Cerebellar nuclear complex (tissue), 1 donor: ENCODE results near the gene CLEC16A.

Experiments used
- DNase-seq, 2 experiments: peaks; one replicate each; lab custom pipeline; 2025; lab: John Stamatoyannopoulos, UW

The CLEC16A gene

GRCh38 chr16:11015607-11016006, 71.2 kb downstream of the CLEC16A start:
- no peak for DNase-seq

GRCh38 chr16:11016524-11016988, 72.2 kb downstream of the CLEC16A start:
- DNase-seq, result no peak

GRCh38 chr16:11016993-11017392, 72.6 kb downstream of the CLEC16A start:
- DNase-seq, result no peak

- DNase-seq, result no peak
These were observed 73.1 kb downstream of the CLEC16A start for GRCh38 chr16:11017499-11017898.

- no peak for DNase-seq
These were observed 76.0 kb downstream of the CLEC16A start for GRCh38 chr16:11020388-11020787.

GRCh38 chr16:11020792-11021551, 76.6 kb downstream of the CLEC16A start:
- no peak for DNase-seq

- no peak for DNase-seq
These were observed 77.6 kb downstream of the CLEC16A start for GRCh38 chr16:11022002-11022401.

- no peak for DNase-seq
These were observed 79.1 kb downstream of the CLEC16A start for GRCh38 chr16:11023262-11024039.

GRCh38 chr16:11024333-11025053, 80.1 kb downstream of the CLEC16A start:
- no peak for DNase-seq

GRCh38 chr16:11025120-11025531, 80.8 kb downstream of the CLEC16A start:
- DNase-seq, result no peak

- DNase-seq, result no peak
These were observed 85.6 kb downstream of the CLEC16A start for GRCh38 chr16:11029948-11030347.

- peak in 1 of 2 experiments; percentile 2 for DNase-seq
These were observed 86.7 kb downstream of the CLEC16A start for GRCh38 chr16:11030990-11031510.

GRCh38 chr16:11032000-11032921, 87.9 kb downstream of the CLEC16A start:
- no peak for DNase-seq

GRCh38 chr16:11032922-11033291, 88.5 kb downstream of the CLEC16A start:
- DNase-seq, result no peak

GRCh38 chr16:11033629-11034420, 89.5 kb downstream of the CLEC16A start:
- DNase-seq, result no peak

- DNase-seq, result no peak
These were observed 90.1 kb downstream of the CLEC16A start for GRCh38 chr16:11034481-11034931.

GRCh38 chr16:11035096-11035495, 90.7 kb downstream of the CLEC16A start:
- no peak for DNase-seq

GRCh38 chr16:11036040-11036439, 91.7 kb downstream of the CLEC16A start:
- DNase-seq, result no peak

GRCh38 chr16:11036868-11037410, 92.6 kb downstream of the CLEC16A start:
- DNase-seq, result no peak

GRCh38 chr16:11038305-11038704, 93.9 kb downstream of the CLEC16A start:
- DNase-seq, result no peak
